ENCODE data around the gene STRBP.
A peak's percentile ranks its signal among the peaks of the same experiment; 100 is the strongest.
"Not testable (repeated sequence)": the region's sequence is repeated elsewhere in the genome, so short reads cannot be mapped to it uniquely, and the experiment has no call there.

STRBP gene

GRCh38 chr9:123268465-123269259, at the start of gene STRBP:
STRBP (minus strand) TSS chr9:123268586; CDS start chr9:123184134, 84,452 bp downstream.
- DNase-seq = peak; percentile 38

- DNase-seq = no peak
Observed at GRCh38 chr9:123316053-123316718, 47.8 kb upstream of the STRBP start.

GRCh38 chr9:123315635-123316034, 47.2 kb upstream of the STRBP start:
- no peak for DNase-seq

- no peak for DNase-seq
Observed at GRCh38 chr9:123314617-123315016, 46.2 kb upstream of the STRBP start.

GRCh38 chr9:123312306-123312877, 44.0 kb upstream of the STRBP start:
- no peak for DNase-seq

GRCh38 chr9:123311250-123311752, 42.9 kb upstream of the STRBP start:
- DNase-seq = no peak

GRCh38 chr9:123310551-123311249, 42.3 kb upstream of the STRBP start:
- no peak for DNase-seq

GRCh38 chr9:123309611-123310010, 41.2 kb upstream of the STRBP start:
- no peak for DNase-seq

- DNase-seq = no peak
Observed at GRCh38 chr9:123305879-123306278, 37.5 kb upstream of the STRBP start.

GRCh38 chr9:123304340-123304691, 35.9 kb upstream of the STRBP start:
- DNase-seq = no peak

- DNase-seq = no peak
Observed at GRCh38 chr9:123302348-123303214, 34.2 kb upstream of the STRBP start.

GRCh38 chr9:123301936-123302335, 33.5 kb upstream of the STRBP start:
- DNase-seq = not testable (repeated sequence)

GRCh38 chr9:123300554-123300953, 32.2 kb upstream of the STRBP start:
- no peak for DNase-seq

- no peak for DNase-seq
Observed at GRCh38 chr9:123299558-123300126, 31.3 kb upstream of the STRBP start.

GRCh38 chr9:123296174-123296573, 27.8 kb upstream of the STRBP start:
- no peak for DNase-seq

GRCh38 chr9:123291736-123292135, 23.4 kb upstream of the STRBP start:
- DNase-seq = no peak

- DNase-seq = no peak
Observed at GRCh38 chr9:123290764-123291163, 22.4 kb upstream of the STRBP start.

- no peak for DNase-seq
Observed at GRCh38 chr9:123287639-123288038, 19.3 kb upstream of the STRBP start.

GRCh38 chr9:123286324-123286723, 17.9 kb upstream of the STRBP start:
- no peak for DNase-seq

GRCh38 chr9:123284656-123285055, 16.3 kb upstream of the STRBP start:
- no peak for DNase-seq

- no peak for DNase-seq
Observed at GRCh38 chr9:123283455-123283854, 15.1 kb upstream of the STRBP start.

- DNase-seq = no peak
Observed at GRCh38 chr9:123283048-123283408, 14.6 kb upstream of the STRBP start.

All from NCI-H1694 treated with DMSO at 0.1 percent for 48 hours (cell line).